Right cardiac atrium (tissue), 5 donors: ENCODE measurements around the gene SLC6A12. TPM values are rescaled to one million over a fixed set of nuclear protein-coding genes. Genes with fewer than 3 reads are reported as not detected.
"Not testable (repeated sequence)": the region's sequence is repeated elsewhere in the genome, so short reads cannot be mapped to it uniquely, and the experiment has no call there.

Experiments
- ATAC-seq, 2 donors: fragments of 200-7000 bp; cut with Tn5 transposase; one replicate each; pipeline versions ENCODE4 v1.8.0 to v1.9.1; 2020; ENCODE audit warnings: moderate library complexity in 2 of 2, mild to moderate bottlenecking in 1 of 2
- DNase-seq, 3 donors: peaks; one replicate each; pipeline ENCODE4 v3.0.0-alpha.2; 2020
- H3K27ac ChIP-seq: one replicate; pipeline ENCODE4 v1.5.1; 2013; ENCODE audit warnings: mild to moderate bottlenecking, low read length, control low read depth, moderate library complexity
- H3K27me3 ChIP-seq: one replicate; pipeline ENCODE4 v1.6.1; 2013; ENCODE audit not compliant: control insufficient read depth, insufficient read depth
- H3K4me1 ChIP-seq: one replicate; pipeline ENCODE4 v1.6.1; 2013; ENCODE audit warnings: low read length; ENCODE audit not compliant: control insufficient read depth, insufficient read depth
- H3K4me3 ChIP-seq: one replicate; pipeline ENCODE4 v1.5.1; 2013; ENCODE audit warnings: low read length, control low read depth
- H3K9me3 ChIP-seq: one replicate; pipeline ENCODE4 v1.6.1; 2013; ENCODE audit warnings: low read length; ENCODE audit not compliant: control insufficient read depth
- WGBS: extraction: QIAGEN DNeasy Blood & Tissue Kit; methylation state at CpG from one replicate; pipeline ENCODE4 v1.1.7; 2013; 5-methylcytosine and 5-hydroxymethylcytosine counted together
- intact Hi-C, 4 donors: fragments of 100-400 bp; cut with DNase I; formaldehyde crosslinking; loops; one replicate each; pipeline versions ENCODE4 v1.11.0 to v1.14.0; 2022 to 2023
- polyA plus RNA-seq: library from polyadenylated mRNA; stranded (reverse); fragments of 200-250 nt; gene quantifications from one replicate; pipeline ENCODE4 v1.2.3, GENCODE V29; 2013
- total RNA-seq, 4 donors: library from RNA; stranded (reverse); fragmentation: NEBNext Ultra II Directional; extraction: Animal tissue kit (Norgen Biotek cat#: 25700); gene quantifications; one replicate each; pipeline ENCODE4 v1.2.1, GENCODE V29; 2021
- donor health status: healthy with polysubstance abuse.
- donor health status: DM: no; HTN: yes; CAD: no.
- donor health status: DM: no; HTN: no; CAD: no.
- donor health status: DM: no; HTN: yes; CAD: no; lungs with severe emphysema.
- donor health status: DM: yes; HTN: yes; CAD: no.

SLC6A12 gene
- total and polyA plus RNA-seq, 5 donors, result 0.20 to 2.9 (median 1.1) TPM

GRCh38 chr12:195156-195555 is 18.8 kb downstream of the SLC6A12 start:
- WGBS, result 73% methylated on average over 5 of the region's 5 CpGs
- Histone ChIP-seq H3K4me1 (no peaks in the 10 kb centered on the region), H3K27ac (no peak overlapping the region), H3K4me3 (no peak overlapping the region), H3K27me3 (no peaks in the 10 kb centered on the region), H3K9me3 (no peaks in the 10 kb centered on the region)
- intact Hi-C loops, result no loop called here
- no peak for DNase-seq
- ATAC-seq, result no peak

DNA sequence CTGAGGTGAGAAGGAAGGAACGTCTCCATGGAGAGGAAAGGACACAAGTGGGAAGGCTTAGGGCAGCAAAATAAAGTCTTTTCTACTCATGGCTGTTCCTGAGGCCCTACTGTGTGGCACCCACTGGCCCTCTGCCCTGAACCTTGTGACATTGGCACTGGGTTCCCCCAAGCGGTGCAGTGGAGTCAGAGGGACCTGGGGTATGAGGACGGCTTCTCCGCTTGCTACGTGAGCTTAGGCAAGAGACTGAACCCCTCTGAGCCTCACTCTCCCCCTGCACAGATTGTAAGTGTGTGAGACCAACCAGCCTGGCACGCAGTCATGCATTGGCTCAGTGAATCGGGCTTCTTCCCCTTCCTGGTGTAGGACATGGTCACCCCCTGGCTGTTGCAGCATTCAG is 19.7 kb downstream of the SLC6A12 start:
- H3K4me1 ChIP-seq, result no peaks in the 10 kb centered on the region
- no peak overlapping the region for H3K27ac ChIP-seq
- DNase-seq (no peak), ATAC-seq (no peak)
- WGBS, result 86% methylated on average over 7 of the region's 7 CpGs
- no peak overlapping the region for H3K4me3 ChIP-seq
- H3K27me3 ChIP-seq, result no peaks in the 10 kb centered on the region
- intact Hi-C loops, result no loop called here
- H3K9me3 ChIP-seq, result no peaks in the 10 kb centered on the region

DNA sequence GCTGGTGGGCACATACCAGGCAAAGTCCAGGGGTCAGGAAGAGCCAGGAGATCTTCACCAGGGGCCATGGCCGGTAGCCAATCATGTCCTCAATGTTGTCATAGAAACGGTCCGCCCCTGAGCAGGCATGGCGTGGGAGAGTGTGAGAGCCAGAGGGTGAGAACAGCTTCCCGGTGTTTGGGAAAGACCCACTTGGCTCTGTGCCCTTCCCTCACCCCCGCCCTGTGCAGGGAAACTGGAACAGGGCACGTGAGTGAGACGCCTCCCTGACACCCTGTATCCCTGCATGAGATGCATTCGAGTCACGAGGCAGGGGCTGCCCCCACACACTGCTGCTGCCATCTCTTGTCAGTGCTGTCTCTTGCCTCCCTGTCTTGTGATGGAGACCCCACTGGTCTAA is 20.7 kb downstream of the SLC6A12 start:
- no peaks in the 10 kb centered on the region for H3K27me3 ChIP-seq
- ATAC-seq, result no peak
- no peak overlapping the region for H3K4me3 ChIP-seq
- no peak overlapping the region for H3K27ac ChIP-seq
- no peak for DNase-seq
- H3K9me3 ChIP-seq, result no peaks in the 10 kb centered on the region
- 42% methylated on average over 10 of the region's 10 CpGs for WGBS
- intact Hi-C loops, result no loop called here
- no peaks in the 10 kb centered on the region for H3K4me1 ChIP-seq

GRCh38 chr12:191541-191940 is 22.4 kb downstream of the SLC6A12 start:
- H3K9me3 ChIP-seq, result no peaks in the 10 kb centered on the region
- H3K4me3 ChIP-seq, result no peak overlapping the region
- H3K27ac ChIP-seq, result no peak overlapping the region
- ATAC-seq (no peak), DNase-seq (no peak)
- intact Hi-C loops, result no loop called here
- no peaks in the 10 kb centered on the region for H3K4me1 ChIP-seq
- no peaks in the 10 kb centered on the region for H3K27me3 ChIP-seq
- 76% methylated on average over 3 of the region's 3 CpGs for WGBS

GRCh38 chr12:190881-191280 is 23.1 kb downstream of the SLC6A12 start:
- no peaks in the 10 kb centered on the region for H3K9me3 ChIP-seq
- peak in 1 of 3 donors; percentile 4 for DNase-seq
- intact Hi-C loops, result no loop called here
- no peak overlapping the region for H3K4me3 ChIP-seq
- H3K4me1 ChIP-seq, result no peaks in the 10 kb centered on the region
- H3K27me3 ChIP-seq, result no peaks in the 10 kb centered on the region
- H3K27ac ChIP-seq, result no peak overlapping the region
- 84% methylated on average over 8 of the region's 8 CpGs for WGBS
- no peak for ATAC-seq

- H3K27me3 ChIP-seq, result no peaks in the 10 kb centered on the region
- H3K4me1 ChIP-seq, result no peaks in the 10 kb centered on the region
- ATAC-seq (no peak), DNase-seq (peak in 2 of 3 donors; percentile 8 to 32)
- WGBS, result 75% methylated on average over 6 of the region's 6 CpGs
- intact Hi-C loops, result no loop called here
- H3K27ac ChIP-seq, result no peak overlapping the region
- H3K9me3 ChIP-seq, result no peaks in the 10 kb centered on the region
- no peak overlapping the region for H3K4me3 ChIP-seq
These were observed 24.4 kb downstream of the SLC6A12 start for GRCh38 chr12:189622-189962.

DNA sequence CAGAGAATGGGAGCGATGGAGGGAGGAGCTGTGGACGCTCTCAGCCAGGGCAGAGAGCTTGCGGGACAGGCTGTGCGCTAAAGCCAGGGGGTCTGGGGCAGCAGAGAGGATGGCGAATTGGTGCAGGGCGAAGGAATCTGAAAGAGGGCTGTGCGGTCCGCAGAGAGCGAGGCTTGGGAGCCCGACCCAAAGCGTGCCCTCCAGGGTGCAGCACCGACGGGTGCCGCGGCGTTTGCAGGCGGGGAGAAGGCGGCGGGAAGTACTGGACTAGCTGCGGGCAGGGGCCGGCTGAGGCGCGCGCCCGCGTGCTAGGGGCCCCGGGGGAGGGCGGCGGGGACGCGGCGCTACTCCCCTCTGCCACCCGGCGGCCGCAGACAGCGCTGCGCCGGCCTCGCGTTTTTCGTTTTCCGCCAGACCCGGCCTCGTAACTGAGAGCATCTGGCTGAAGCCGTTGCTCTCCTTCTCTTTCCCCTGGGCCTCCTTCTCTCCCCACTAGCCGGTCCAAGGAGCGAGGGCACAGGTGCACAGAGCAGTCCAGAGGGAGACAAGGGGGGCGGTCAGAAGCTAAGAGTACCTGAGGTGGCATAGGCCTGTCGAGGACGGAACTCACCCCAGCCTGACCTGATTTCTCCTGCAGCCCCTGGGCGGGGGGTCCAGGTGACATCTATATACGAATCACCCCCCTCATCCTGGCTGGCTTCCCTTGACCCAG is 24.9 kb downstream of the SLC6A12 start:
- Histone ChIP-seq H3K4me3 (peak overlapping the region; percentile 38), H3K27ac (no peak overlapping the region), H3K27me3 (no peaks in the 10 kb centered on the region), H3K9me3 (no peaks in the 10 kb centered on the region), H3K4me1 (no peaks in the 10 kb centered on the region)
- ATAC-seq (peak; percentile 89 to 91), DNase-seq (peak; percentile 43 to 84 (median 79))
- 8% methylated on average over 52 of the region's 52 CpGs for WGBS
- intact Hi-C loops, result no loop called here

DNA sequence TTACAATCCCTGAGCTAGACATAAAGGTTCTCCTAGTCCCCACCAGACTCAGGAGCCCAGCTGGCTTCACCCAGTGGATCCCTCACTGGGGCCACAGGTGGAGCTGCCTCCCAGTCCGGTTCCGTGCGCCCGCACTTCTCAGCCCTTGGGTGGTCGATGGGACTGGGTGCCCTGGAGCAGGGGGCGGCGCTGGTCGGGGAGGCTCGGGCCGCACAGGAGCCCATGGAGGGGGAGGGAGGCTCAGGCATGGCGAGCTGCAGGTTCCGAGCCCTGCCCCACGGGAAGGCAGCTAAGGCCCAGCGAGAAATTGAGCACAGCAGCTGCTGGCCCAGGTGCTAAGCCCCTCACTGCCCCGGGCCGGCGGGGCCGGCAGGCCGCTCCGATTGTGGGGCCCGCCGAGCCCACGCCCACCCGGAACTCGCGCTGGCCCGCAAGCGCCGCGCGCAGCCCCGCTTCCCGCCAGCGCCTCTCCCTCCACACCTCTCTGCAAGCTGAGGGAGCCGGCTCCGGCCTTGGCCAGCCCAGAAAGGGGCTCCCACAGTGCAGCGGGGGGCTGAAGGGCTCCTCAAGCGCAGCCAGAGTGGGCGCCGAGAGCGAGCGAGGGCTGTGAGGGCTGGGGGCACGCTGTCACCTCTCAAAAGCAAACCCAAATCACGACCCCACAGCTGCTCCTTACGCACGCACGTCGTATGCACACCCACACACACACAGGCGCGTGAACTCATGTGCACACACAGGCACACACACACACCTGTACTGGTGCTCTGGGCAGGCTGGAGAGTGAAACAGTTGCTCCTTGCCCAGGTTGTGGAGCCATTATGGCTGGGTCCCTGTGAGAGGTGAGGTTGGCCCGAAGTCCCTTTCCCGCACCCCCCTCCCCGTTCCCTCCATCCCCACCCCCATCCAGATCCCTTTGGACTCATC is 25.7 kb downstream of the SLC6A12 start:
- H3K27ac ChIP-seq, intact Hi-C loops, H3K9me3 ChIP-seq, H3K4me1 ChIP-seq, H3K27me3 ChIP-seq: not testable (repeated sequence)
- DNase-seq (peak in 2 of 3 donors; percentile 19 to 65), ATAC-seq (peak; percentile 5 to 8)
- peak overlapping the region; percentile 38 for H3K4me3 ChIP-seq
- 67% methylated on average over 53 of the region's 53 CpGs for WGBS

DNA sequence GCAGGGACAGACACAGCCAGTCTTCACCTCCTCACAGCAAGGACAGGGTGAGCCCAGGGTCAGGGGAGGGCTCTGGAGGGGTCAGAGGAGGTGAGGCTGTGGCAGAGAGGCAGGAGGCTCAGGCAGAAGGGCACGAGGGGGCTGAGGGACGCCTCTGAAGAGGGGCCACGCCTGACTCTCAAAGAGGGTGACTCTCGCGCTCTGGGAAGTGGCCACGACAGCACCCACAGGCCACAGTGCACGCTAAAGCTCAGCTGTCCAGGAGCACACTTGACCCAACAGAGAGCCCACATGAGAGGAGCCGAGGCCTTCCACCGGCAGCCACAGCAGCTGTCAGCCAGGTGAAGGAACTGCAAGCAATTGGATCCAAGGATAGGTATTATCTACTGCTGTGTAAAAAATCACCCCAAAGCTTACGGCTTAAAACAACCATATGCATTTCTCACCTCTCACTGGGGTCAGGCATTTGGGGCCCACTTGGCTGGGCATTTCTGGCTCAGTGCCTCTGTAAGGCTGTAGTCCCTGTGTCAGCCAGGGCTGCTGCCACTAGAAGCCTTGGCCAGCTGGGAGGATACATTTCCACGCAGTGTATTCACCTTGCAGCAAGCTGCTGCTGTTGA is 27.8 kb downstream of the SLC6A12 start:
- DNase-seq, result peak in 2 of 3 donors; percentile 4 to 47
- Histone ChIP-seq H3K9me3 (no peaks in the 10 kb centered on the region), H3K4me1 (peaks cover 5% of the 10 kb centered on the region), H3K27ac (no peak overlapping the region), H3K27me3 (no peaks in the 10 kb centered on the region), H3K4me3 (no peak overlapping the region)
- no peak for ATAC-seq
- WGBS, result 84% methylated on average over 11 of the region's 11 CpGs
- intact Hi-C loops, result no loop called here

GRCh38 chr12:185576-185955 is 28.4 kb downstream of the SLC6A12 start:
- H3K9me3 ChIP-seq, result no peaks in the 10 kb centered on the region
- DNase-seq (peak in 1 of 3 donors; percentile 40), ATAC-seq (no peak)
- no peaks in the 10 kb centered on the region for H3K27me3 ChIP-seq
- 81% methylated on average over 8 of the region's 8 CpGs for WGBS
- no peak overlapping the region for H3K4me3 ChIP-seq
- intact Hi-C loops, result no loop called here
- H3K27ac ChIP-seq, result no peak overlapping the region
- H3K4me1 ChIP-seq, result peaks cover 7% of the 10 kb centered on the region
